H54 (cell line): ENCODE measurements around the gene ASAH2.
"Not testable (repeated sequence)": the region's sequence is repeated elsewhere in the genome, so short reads cannot be mapped to it uniquely, and the experiment has no call there.

Source experiments
- DNase-seq: peaks from one replicate; pipeline ENCODE4 v3.0.0; 2011; ENCODE audit warnings: low spot score, mixed read lengths; ENCODE audit not compliant: insufficient read length
- FAIRE-seq: peaks from 3 replicates; lab custom pipeline; 2011; peaks lifted over from hg19 to GRCh38; lab: Jason Lieb, UNC
- POLR2A ChIP-seq: IDR thresholded peaks from 2 replicates; pipeline ENCODE4 v1.6.1; 2011; ENCODE audit warnings: low read depth, mild to moderate bottlenecking, low read length

ASAH2 gene

DNA sequence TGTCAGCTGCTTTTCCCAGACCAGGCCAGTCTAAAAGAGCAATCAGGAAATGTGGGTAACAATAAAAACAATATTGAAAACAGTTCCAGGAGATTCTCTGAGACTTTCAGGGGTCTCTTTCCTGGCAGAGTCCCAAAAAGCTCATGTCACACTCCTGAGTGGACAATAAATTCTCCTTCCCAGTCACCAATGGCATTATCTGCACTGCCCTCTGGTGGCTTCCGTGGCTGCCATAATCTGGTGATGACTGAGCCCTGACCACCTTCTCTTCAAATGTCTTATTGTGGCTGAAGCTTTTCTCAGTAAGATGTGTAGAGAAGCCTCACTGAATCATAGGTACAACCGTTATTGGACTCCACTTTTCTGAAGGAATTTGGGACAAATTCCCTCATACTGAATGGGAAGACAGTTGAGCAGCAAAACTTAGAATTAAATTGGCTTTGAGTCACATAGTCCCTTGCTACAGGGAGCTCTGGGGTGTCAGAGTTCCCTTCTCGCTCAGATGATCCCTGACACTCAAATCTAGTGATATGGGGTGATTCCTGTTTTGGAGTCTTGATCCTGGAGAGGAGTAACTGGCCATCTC is 24.4 kb upstream of the ASAH2 start:
- no peak for FAIRE-seq
- DNase-seq: no peak
- no peak for TF ChIP-seq POLR2A

DNA sequence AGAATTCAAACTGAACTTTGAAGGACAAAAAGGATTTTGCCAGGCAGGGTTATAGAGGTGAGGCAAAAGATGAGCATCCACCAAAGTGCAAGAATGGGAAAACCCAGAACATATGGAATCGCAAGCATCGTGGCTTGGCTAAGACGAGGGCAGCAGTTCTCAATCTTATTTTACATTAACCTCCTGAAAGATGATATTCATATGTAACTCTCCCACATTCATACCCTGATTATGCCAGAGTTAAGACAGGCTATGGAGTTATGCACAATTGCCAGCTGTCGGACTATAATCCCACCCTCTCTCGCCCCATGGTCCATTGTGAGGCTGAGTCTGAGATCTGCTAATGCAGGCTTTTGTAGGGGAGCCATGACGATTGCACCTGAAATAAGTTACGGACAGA is 21.2 kb upstream of the ASAH2 start:
- TF ChIP-seq POLR2A: no peak
- FAIRE-seq (no peak), DNase-seq (no peak)

DNA sequence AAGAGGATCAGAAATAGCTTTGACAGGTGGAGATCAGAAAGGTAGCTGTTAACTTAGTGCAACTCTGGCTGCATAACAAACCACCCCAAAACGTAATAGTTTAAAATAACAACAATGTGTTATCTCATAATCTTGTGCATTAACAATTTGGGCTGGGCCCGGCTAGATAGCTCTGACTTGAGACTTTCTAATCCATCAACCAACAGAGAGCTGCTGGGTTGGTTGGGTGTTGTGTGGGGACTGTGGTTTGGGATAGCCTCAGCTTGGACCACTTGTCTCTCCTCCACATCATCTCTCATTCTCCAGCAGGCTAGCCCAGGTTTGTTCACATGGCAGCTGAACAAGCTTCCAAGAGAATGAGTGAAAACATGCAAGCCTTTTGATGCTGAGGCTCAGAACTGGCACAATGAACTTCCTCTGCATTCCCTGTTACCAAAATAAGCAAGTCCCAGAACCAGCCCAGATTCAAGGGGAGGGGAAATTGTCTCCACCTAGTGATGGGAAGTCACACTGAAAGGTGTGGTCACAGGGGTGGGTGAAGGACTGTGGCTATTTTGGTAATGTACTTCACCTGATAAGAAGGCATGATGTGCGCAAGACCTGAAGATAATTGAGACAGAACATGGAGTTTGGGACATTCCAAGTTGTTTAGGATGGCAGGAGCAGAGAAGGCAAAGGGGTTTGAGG is 20.4 kb upstream of the ASAH2 start:
- no peak for TF ChIP-seq POLR2A
- DNase-seq: no peak
- FAIRE-seq: no peak

GRCh38 chr10:50267877-50268276 is 16.6 kb upstream of the ASAH2 start:
- not testable (repeated sequence) for FAIRE-seq, DNase-seq

DNA sequence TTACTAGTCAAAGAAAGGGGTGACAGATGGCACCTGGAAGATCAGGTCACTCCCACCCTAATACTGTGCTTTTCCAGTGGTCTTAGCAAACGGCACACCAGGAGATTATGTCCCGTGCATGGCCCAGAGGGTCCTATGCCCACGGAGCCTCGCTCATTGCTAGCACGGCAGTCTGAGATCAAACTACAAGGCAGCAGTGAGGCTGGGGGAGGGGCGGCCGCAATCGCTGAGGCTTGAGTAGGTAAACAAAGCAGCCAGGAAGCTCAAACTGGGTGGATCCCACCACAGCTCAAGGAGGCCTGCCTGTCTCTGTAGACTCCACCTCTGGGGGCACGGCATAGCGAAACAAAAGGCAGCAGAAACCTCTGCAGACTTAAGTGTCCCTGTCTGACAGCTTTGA is 11.3 kb upstream of the ASAH2 start:
- not testable (repeated sequence) for FAIRE-seq, DNase-seq

DNA sequence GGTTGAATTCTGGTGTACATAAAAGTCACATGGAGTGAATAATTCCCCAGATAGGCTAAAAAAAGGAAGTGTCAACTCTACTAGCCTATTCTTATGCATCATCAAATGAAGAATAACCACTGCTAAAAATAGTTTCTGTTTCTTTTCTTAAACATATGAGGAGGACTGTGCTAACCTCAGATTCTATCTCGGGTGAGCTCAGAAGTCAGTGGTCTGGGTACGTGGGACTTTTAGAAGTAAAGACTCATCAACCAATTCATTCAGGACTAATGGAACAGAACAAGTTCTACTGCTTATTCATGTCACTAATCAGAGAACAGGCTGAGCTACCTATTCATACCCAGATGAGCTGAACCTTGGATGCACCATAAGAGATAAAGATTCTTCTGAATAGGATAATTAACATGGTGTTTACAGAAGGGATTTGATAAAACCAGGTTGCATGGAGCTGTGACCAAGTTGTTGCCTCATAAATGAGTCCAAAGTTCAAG is 9.5 kb upstream of the ASAH2 start:
- no peak for TF ChIP-seq POLR2A
- DNase-seq: no peak
- FAIRE-seq: no peak

DNA sequence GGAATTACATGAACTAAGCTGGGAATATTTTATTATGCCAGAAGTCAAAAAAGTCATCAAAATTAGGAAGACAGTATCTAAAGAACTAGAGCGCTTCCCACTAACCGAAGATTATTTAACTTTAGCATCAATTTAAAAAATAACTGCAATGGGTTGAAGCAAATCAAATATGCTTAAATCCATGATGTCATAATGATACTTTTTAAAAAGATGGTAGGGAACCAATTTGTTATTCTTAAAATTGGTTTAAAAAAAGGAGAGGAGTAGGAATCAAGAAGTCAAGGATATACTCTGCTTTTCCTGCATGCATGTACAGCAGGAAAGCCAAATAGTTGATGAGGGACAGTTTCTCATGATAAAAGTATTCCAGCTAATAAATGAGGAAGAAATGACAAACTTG is 3.2 kb upstream of the ASAH2 start:
- DNase-seq (no peak), FAIRE-seq (no peak)
- no peak for TF ChIP-seq POLR2A

DNA sequence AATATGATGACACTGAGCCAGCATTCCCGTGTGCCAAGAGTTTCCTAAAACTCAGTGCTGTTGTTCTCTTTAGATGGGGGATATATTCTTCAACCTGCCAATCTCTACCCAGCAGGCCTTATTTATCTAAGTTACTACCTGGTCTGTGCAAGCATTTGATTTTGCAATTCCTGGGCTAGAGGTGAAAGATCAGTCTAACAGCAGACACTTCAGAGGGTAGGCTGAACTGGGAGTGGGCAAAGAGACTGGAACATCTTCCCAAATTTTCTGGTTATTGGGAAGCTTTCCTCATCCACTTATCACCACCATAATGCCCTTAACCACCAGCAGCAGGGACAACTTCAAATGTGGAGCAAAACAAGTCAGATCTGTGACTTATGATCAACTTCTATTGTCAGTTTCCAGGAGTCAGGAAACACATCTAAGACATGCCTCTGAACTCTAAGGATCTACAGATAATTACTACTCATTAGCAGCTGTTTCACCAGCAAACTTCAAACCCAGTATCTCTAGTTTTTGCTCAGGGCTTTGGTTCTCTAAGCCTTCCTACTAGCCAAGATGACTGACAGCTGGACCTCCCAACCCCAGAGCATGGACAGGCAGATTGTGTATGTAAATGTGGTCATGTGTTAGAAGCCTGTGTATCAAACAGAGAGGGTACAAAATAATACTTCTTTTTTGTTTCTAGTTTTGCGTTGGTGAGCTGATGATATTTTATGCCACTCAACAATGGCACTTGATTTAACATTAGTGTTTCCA is 1.0 kb downstream of the ASAH2 start:
- DNase-seq (no peak), FAIRE-seq (no peak)
- TF ChIP-seq POLR2A: no peak

DNA sequence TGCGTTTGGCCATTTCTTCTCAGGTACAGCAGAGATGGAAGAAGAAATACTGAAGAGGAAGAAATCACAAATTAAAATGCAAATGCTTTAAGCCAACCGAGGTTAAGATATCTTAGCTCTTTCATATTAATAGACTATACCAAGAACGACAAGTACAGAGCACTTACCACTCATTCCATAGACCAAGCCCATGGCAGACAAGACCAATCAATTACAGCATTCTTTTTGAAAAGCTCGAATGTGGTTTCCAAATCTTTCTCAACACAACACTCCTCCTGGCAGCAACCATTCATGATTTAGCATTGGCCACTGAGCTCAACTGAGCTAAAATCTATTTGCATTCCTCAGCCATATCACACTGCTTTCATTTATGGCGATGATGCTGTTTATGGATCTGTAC is 2.7 kb downstream of the ASAH2 start:
- DNase-seq: no peak
- no peak for TF ChIP-seq POLR2A
- FAIRE-seq: no peak

DNA sequence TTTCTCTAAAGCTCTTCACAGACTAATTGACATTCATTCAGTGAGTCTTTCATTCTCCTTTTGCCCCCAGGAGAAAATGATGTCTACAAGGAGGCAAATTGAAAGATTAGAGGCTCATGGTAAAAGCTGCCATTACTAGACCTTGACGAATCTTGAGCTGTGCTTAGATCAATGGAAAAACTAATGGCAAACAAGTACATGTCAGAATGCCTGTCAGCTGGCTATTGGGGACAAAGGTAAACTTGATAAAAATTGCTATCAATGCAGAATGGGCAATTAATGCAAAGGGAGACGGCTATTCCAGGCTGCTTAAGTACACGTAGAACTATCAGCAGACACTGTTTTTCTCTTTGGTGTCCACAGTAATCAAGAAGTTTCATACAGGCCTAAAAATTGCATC is 3.3 kb downstream of the ASAH2 start:
- no peak for TF ChIP-seq POLR2A
- FAIRE-seq: no peak
- DNase-seq: no peak

- DNase-seq: no peak
- FAIRE-seq: no peak
- TF ChIP-seq POLR2A: no peak
These were observed 7.1 kb downstream of the ASAH2 start for GRCh38 chr10:50244201-50244600.

DNA sequence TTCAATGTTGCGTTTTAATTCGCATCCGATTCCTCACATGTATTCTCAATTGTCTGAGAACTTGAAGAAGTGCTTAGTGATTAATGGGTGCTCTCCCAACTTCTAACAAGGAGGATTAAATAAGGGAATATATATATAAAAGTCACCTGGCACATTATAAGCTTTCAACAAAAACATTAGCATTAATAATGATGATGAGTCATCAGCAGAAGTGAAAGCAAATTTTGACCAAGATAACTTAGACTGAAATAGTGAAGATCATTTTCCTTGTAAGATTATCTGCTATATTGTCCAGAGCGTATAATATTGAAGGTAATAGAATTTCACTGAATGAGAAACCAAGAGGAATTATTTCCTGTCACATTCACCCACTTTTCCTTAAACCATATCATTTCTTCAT is 8.5 kb downstream of the ASAH2 start:
- TF ChIP-seq POLR2A: no peak
- FAIRE-seq (no peak), DNase-seq (no peak)

GRCh38 chr10:50241478-50241877 is 9.8 kb downstream of the ASAH2 start:
- not testable (repeated sequence) for FAIRE-seq, DNase-seq

DNA sequence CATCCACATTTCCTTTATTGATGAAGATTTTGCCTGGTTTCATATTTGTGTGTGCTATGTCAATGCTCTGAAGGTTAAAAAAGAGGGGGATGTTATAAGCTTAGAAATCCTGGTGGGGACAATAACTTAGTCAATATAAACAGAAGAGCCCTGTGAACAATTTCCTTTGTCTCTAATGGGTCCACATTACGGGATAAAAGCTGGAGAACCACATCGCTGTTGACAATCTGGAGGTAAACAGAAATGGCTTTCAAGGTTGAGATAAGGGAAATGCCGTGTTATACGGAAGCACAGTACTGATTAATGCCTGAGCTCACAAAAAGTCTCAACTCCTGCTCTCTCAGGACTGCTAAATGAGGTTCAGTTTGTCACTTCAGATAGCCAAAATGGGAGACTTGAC is 16.8 kb downstream of the ASAH2 start:
- DNase-seq (no peak), FAIRE-seq (no peak)
- no peak for TF ChIP-seq POLR2A

- FAIRE-seq (no peak), DNase-seq (no peak)
- TF ChIP-seq POLR2A: no peak
These were observed 19.1 kb downstream of the ASAH2 start for GRCh38 chr10:50232261-50232639.
